Breast epithelium (tissue), 4 donors: ENCODE measurements around the gene CPPED1. TPM values are rescaled to one million over a fixed set of nuclear protein-coding genes. Genes with fewer than 3 reads are reported as not detected.

Source experiments
- DNase-seq, 2 donors: peaks; one replicate each; pipeline ENCODE4 v3.0.0-alpha.2; 2019; ENCODE audit warnings: low spot score in 2 of 2
- H3K27ac ChIP-seq, 2 donors: fragments of 200-600 bp; sonication (generic) in 1 of 2; one replicate each; pipeline ENCODE4 v1.5.1; 2016 to 2019; ENCODE audit warnings: mild to moderate bottlenecking in 1 of 2
- H3K27me3 ChIP-seq, 2 donors: fragments of 200-600 bp; sonication (generic) in 1 of 2; one replicate each; pipeline versions ENCODE4 v1.5.1 to v1.6.0; 2017 to 2019; ENCODE audit warnings: control low read depth in 1 of 2, mild to moderate bottlenecking in 1 of 2
- H3K36me3 ChIP-seq: fragments of 200-600 bp; one replicate; pipeline ENCODE4 v1.5.1; 2019
- H3K4me1 ChIP-seq, 2 donors: fragments of 200-600 bp; sonication (generic); one replicate each; pipeline ENCODE4 v1.5.1; 2016 to 2019; ENCODE audit warnings: control low read depth in 1 of 2
- H3K4me3 ChIP-seq, 3 donors: fragments of 200-600 bp; sonication (generic); 1 replicate in 2 of 3; 2 replicates in 1 of 3; pipeline ENCODE4 v1.5.1; 2016 to 2019; ENCODE audit warnings: mild to moderate bottlenecking in 3 of 3, moderate library complexity in 2 of 3
- H3K9me3 ChIP-seq, 2 donors: fragments of 200-600 bp; sonication (generic) in 1 of 2; one replicate each; pipeline ENCODE4 v1.5.1; 2016 to 2019; ENCODE audit warnings: control low read depth in 1 of 2
- CTCF ChIP-seq, 3 donors: fragments of 450-650 bp; IDR thresholded peaks; one replicate each; pipeline ENCODE4 v1.5.1; 2016 to 2017; ENCODE audit warnings: antibody characterized with exemption in 3 of 3, mild to moderate bottlenecking in 3 of 3, moderate library complexity in 3 of 3
- POLR2A ChIP-seq: fragments of 450-650 bp; IDR thresholded peaks from one replicate; pipeline ENCODE4 v1.6.1; 2016; ENCODE audit warnings: antibody characterized with exemption, mild to moderate bottlenecking, moderate library complexity
- POLR2AphosphoS5 ChIP-seq, 3 donors: sonication (generic); formaldehyde crosslinking; IDR thresholded peaks; one replicate each; pipeline ENCODE4 v1.6.1; 2017; ENCODE audit warnings: antibody characterized with exemption in 3 of 3
- intact Hi-C: fragments of 100-400 bp; cut with DNase I; formaldehyde crosslinking; loops from one replicate; pipeline ENCODE4 v1.15.1; 2023; ENCODE audit warnings: low total_unique reads
- total RNA-seq, 3 donors: library from RNA; depleted of rRNA; stranded (reverse); fragments of >200 nt; gene quantifications; one replicate each; pipeline ENCODE4 v1.1.0, GENCODE V29; 2016

CPPED1 gene
- total RNA-seq, 3 donors from 2014 or later = 9.2 to 23.0 (median 16.4) TPM

- no peaks in the 10 kb centered on the region for H3K9me3 ChIP-seq
- TF ChIP-seq POLR2A (no peak), POLR2AphosphoS5 (IDR thresholded peaks at IDR 0.05) (no peak), CTCF (IDR thresholded peaks at IDR 0.05) (no peak)
- no peaks in the 10 kb centered on the region for H3K36me3 ChIP-seq
- DNase-seq = no peak
- no peaks in the 10 kb centered on the region for H3K4me1 ChIP-seq
- intact Hi-C loops = no loop called here
- H3K27me3 ChIP-seq = no peaks in the 10 kb centered on the region
- no peak overlapping the region for H3K27ac ChIP-seq
- H3K4me3 ChIP-seq = no peak overlapping the region
These were observed 189.6 kb downstream of the CPPED1 start for GRCh38 chr16:12613992-12614661.

GRCh38 chr16:12613131-12613991 is 190.3 kb downstream of the CPPED1 start:
- Histone ChIP-seq H3K4me1 (no peaks in the 10 kb centered on the region), H3K36me3 (no peaks in the 10 kb centered on the region), H3K9me3 (no peaks in the 10 kb centered on the region), H3K27me3 (no peaks in the 10 kb centered on the region), H3K4me3 (no peak overlapping the region), H3K27ac (no peak overlapping the region)
- intact Hi-C loops = no loop called here
- TF ChIP-seq POLR2AphosphoS5 (IDR thresholded peaks at IDR 0.05) (no peak), POLR2A (no peak), CTCF (IDR thresholded peaks at IDR 0.05) (no peak)
- DNase-seq = no peak

- no peak for DNase-seq
- H3K27ac ChIP-seq = no peak overlapping the region
- H3K27me3 ChIP-seq = no peaks in the 10 kb centered on the region
- H3K4me1 ChIP-seq = no peaks in the 10 kb centered on the region
- intact Hi-C loops = no loop called here
- no peaks in the 10 kb centered on the region for H3K36me3 ChIP-seq
- H3K9me3 ChIP-seq = no peaks in the 10 kb centered on the region
- TF ChIP-seq CTCF (IDR thresholded peaks at IDR 0.05) (no peak), POLR2AphosphoS5 (IDR thresholded peaks at IDR 0.05) (no peak), POLR2A (no peak)
- no peak overlapping the region for H3K4me3 ChIP-seq
These were observed 191.0 kb downstream of the CPPED1 start for GRCh38 chr16:12612598-12613101.

GRCh38 chr16:12611916-12612597 is 191.6 kb downstream of the CPPED1 start:
- Histone ChIP-seq H3K27me3 (no peaks in the 10 kb centered on the region), H3K9me3 (no peaks in the 10 kb centered on the region), H3K27ac (no peak overlapping the region), H3K4me1 (no peaks in the 10 kb centered on the region), H3K36me3 (no peaks in the 10 kb centered on the region), H3K4me3 (no peak overlapping the region)
- DNase-seq = no peak
- no peak for TF ChIP-seq POLR2AphosphoS5 (IDR thresholded peaks at IDR 0.05)
- TF ChIP-seq CTCF (IDR thresholded peaks at IDR 0.05) = no peak
- no peak for TF ChIP-seq POLR2A
- intact Hi-C loops = no loop called here
